Skin of body (tissue), 2 donors: ENCODE data around the gene RUVBL2. TPM values are rescaled to one million over a fixed set of nuclear protein-coding genes. Genes with fewer than 3 reads are reported as not detected.

Experiments
- DNase-seq: peaks from one replicate; lab custom pipeline; 2025; lab: John Stamatoyannopoulos, UW
- total RNA-seq: library from RNA; depleted of rRNA; stranded (reverse); fragments of >200 nt; gene quantifications from one replicate; pipeline ENCODE4 v1.2.3, GENCODE V29; 2014

The RUVBL2 gene
- total RNA-seq, 1 donor from 2014 or later: 58.9 TPM

- no peak for DNase-seq
Observed at GRCh38 chr19:48987323-48987722, 6.4 kb upstream of the RUVBL2 start.

- no peak for DNase-seq
Observed at GRCh38 chr19:48988286-48988685, 5.4 kb upstream of the RUVBL2 start.

- no peak for DNase-seq
Observed at GRCh38 chr19:48988860-48989259, 4.8 kb upstream of the RUVBL2 start.

- DNase-seq: no peak
Observed at GRCh38 chr19:48989701-48990291, 3.9 kb upstream of the RUVBL2 start.

GRCh38 chr19:48990400-48990799 is 3.3 kb upstream of the RUVBL2 start:
- no peak for DNase-seq

- no peak for DNase-seq
Observed at GRCh38 chr19:48991011-48991609, 2.6 kb upstream of the RUVBL2 start.

- DNase-seq: peak; percentile 78
Observed at GRCh38 chr19:48991873-48992580, 1.7 kb upstream of the RUVBL2 start.

- no peak for DNase-seq
Observed at GRCh38 chr19:48992581-48993174, 1.0 kb upstream of the RUVBL2 start.

- no peak for DNase-seq
Observed at GRCh38 chr19:48994035-48994386, 324 bp downstream of the RUVBL2 start.

- DNase-seq: no peak
Observed at GRCh38 chr19:48997972-48998371, 4.3 kb downstream of the RUVBL2 start.

GRCh38 chr19:48999481-49000325 is 6.0 kb downstream of the RUVBL2 start:
- no peak for DNase-seq

GRCh38 chr19:49004133-49004532 is 10.4 kb downstream of the RUVBL2 start:
- DNase-seq: no peak

- no peak for DNase-seq
Observed at GRCh38 chr19:49004964-49005614, 11.4 kb downstream of the RUVBL2 start.

GRCh38 chr19:49006905-49007304 is 13.2 kb downstream of the RUVBL2 start:
- no peak for DNase-seq

GRCh38 chr19:49009828-49010227 is 16.1 kb downstream of the RUVBL2 start:
- DNase-seq: no peak

- DNase-seq: no peak
Observed at GRCh38 chr19:49010453-49010852, 16.8 kb downstream of the RUVBL2 start.

- DNase-seq: no peak
Observed at GRCh38 chr19:49011194-49011593, 17.5 kb downstream of the RUVBL2 start.

- no peak for DNase-seq
Observed at GRCh38 chr19:49014123-49014869, 20.6 kb downstream of the RUVBL2 start.

GRCh38 chr19:49014870-49015255 is 21.2 kb downstream of the RUVBL2 start:
- no peak for DNase-seq

- no peak for DNase-seq
Observed at GRCh38 chr19:49016067-49016839, 22.6 kb downstream of the RUVBL2 start.
